H1 (cell line): ENCODE data around the gene GSX1. TPM values are rescaled to one million over a fixed set of nuclear protein-coding genes. Genes with fewer than 3 reads are reported as not detected.

ENCODE experiments used
- CHD1 ChIP-seq: IDR thresholded peaks from 2 replicates; pipeline ENCODE4 v1.6.1; 2012; ENCODE audit warnings: low read depth, low read length, improper control_type of control experiment
- CHD2 ChIP-seq: IDR thresholded peaks from 2 replicates; pipeline ENCODE4 v1.6.1; 2012; ENCODE audit warnings: low read length, improper control_type of control experiment
- CREB1 ChIP-seq: IDR thresholded peaks from 2 replicates; pipeline ENCODE4 v1.6.1; 2012; ENCODE audit warnings: inconsistent platforms
- NRF1 ChIP-seq: IDR thresholded peaks from 2 replicates; pipeline ENCODE4 v1.6.1; 2011; ENCODE audit warnings: mild to moderate bottlenecking, low read depth, low read length, improper control_type of control experiment
- POLR2AphosphoS5 ChIP-seq: IDR thresholded peaks from 2 replicates; pipeline ENCODE4 v1.6.1; 2011; ENCODE audit warnings: low read depth, low read length
- POU5F1 ChIP-seq: IDR thresholded peaks from 2 replicates; pipeline ENCODE4 v1.6.1; 2011; ENCODE audit warnings: low read depth, mild to moderate bottlenecking, low read length, moderate library complexity
- RAD21 ChIP-seq, 2 experiments: IDR thresholded peaks in 1 of 2; conservative IDR thresholded peaks in 1 of 2; 2 replicates each; pipeline ENCODE4 v1.6.1; 2011; ENCODE audit warnings: low read depth in 2 of 2, low read length in 2 of 2, improper control_type of control experiment in 1 of 2, inconsistent platforms in 1 of 2, mild to moderate bottlenecking in 1 of 2, moderate library complexity in 1 of 2
- RBBP5 ChIP-seq: IDR thresholded peaks from 2 replicates; pipeline ENCODE4 v1.7.1; 2012; ENCODE audit warnings: low read depth, mild to moderate bottlenecking, inconsistent platforms, low read length, moderate library complexity, borderline replicate concordance
- RXRA ChIP-seq: IDR thresholded peaks from 2 replicates; pipeline ENCODE4 v1.6.1; 2011; ENCODE audit warnings: low read depth, mild to moderate bottlenecking, low read length, moderate library complexity; ENCODE audit not compliant: insufficient read depth
- SAP30 ChIP-seq: fragments of 300-600 bp; sonication (generic); IDR thresholded peaks from 2 replicates; pipeline ENCODE4 v1.7.1; 2012; ENCODE audit warnings: low read length, moderate library complexity, mild to moderate bottlenecking, inconsistent platforms; ENCODE audit not compliant: insufficient read depth, insufficient replicate concordance
- SIN3A ChIP-seq, 2 experiments: IDR thresholded peaks in 1 of 2; conservative IDR thresholded peaks in 1 of 2; 2 replicates each; pipeline ENCODE4 v1.6.1; 2011 to 2012; ENCODE audit warnings: low read length in 2 of 2, improper control_type of control experiment in 1 of 2, low read depth in 1 of 2, mild to moderate bottlenecking in 1 of 2
- TAF1 ChIP-seq: IDR thresholded peaks from 2 replicates; pipeline ENCODE4 v1.6.1; 2011; ENCODE audit warnings: mild to moderate bottlenecking, low read depth, low read length
- USF2 ChIP-seq: IDR thresholded peaks from 2 replicates; pipeline ENCODE4 v1.6.1; 2011; ENCODE audit warnings: low read length, improper control_type of control experiment
- polyA plus RNA-seq, 7 experiments: library from polyadenylated mRNA; depleted of rRNA in 3 of 7; stranded (reverse) in 5 of 7; unstranded in 2 of 7; fragments of >200 nt in 5 of 7; fragments of 200-250 nt in 2 of 7; gene quantifications; 1 replicate in 5 of 7; 2 replicates in 1 of 7; 4 replicates in 1 of 7; pipeline versions ENCODE4 v1.2.1 to v1.2.3, GENCODE V29; 2011 to 2013; ENCODE audit warnings: missing spikeins in 2 of 7, mixed read lengths in 2 of 7
- total RNA-seq: library from RNA; stranded (reverse); fragmentation: NEBNext Ultra II Directional; extraction: Animal tissue kit (Norgen Biotek cat#: 25700); gene quantifications from 2 replicates; pipeline ENCODE4 v1.2.1, GENCODE V29; 2021

GSX1 gene
- total and polyA plus RNA-seq, 2 of the 8 experiments (the other 6 are each of a cell fraction or from before 2014, with no cell fraction given), result not detected

GRCh38 chr13:27822258-27822872 lies 30.1 kb downstream of the GSX1 start (continued):
- TF ChIP-seq SIN3A (conservative IDR thresholded peaks at IDR 0.05 in 1 of 2, IDR thresholded peaks at IDR 0.05 in 1 of 2; ENCODE audit: low read depth in 1 of 2, low read length in 2 of 2), result no peak
- no peak for TF ChIP-seq TAF1
- TF ChIP-seq POLR2AphosphoS5, result no peak
- TF ChIP-seq USF2, result no peak
- no peak for TF ChIP-seq RXRA
- TF ChIP-seq RAD21 (IDR thresholded peaks at IDR 0.05 in 1 of 2, conservative IDR thresholded peaks at IDR 0.05 in 1 of 2; ENCODE audit: low read depth in 2 of 2, low read length in 2 of 2), result no peak
- TF ChIP-seq CHD2, result no peak
- no peak for TF ChIP-seq NRF1
- no peak for TF ChIP-seq SAP30
- TF ChIP-seq CREB1, result no peak
- TF ChIP-seq CHD1, result no peak
- no peak for TF ChIP-seq RBBP5
- TF ChIP-seq POU5F1, result 0 out of 2 replicates have a peak, but pooled peaks have one; percentile 5
